ENCODE data around the gene GEMIN7.
A peak's percentile ranks its signal among the peaks of the same experiment; 100 is the strongest.
"Not testable (repeated sequence)": the region's sequence is repeated elsewhere in the genome, so short reads cannot be mapped to it uniquely, and the experiment has no call there.

Gene GEMIN7

GRCh38 chr19:45118106-45118505 is 39.0 kb downstream of the GEMIN7 start:
- peaks cover 16 to 21% of the 10 kb centered on the region in 2 donors for H3K4me1 ChIP-seq (ENCODE audit: control insufficient read depth in 2 of 2, insufficient read depth in 1 of 2, low read depth in 1 of 2, low read length in 2 of 2)
- H2AK5ac ChIP-seq (ENCODE audit: low read depth, low read length) = no peak overlapping the region
- H3K4ac ChIP-seq (ENCODE audit: low read length) = no peak overlapping the region
- H3K14ac ChIP-seq (ENCODE audit: low read length) = peak overlapping the region; percentile 38
- WGBS, 2 donors (ENCODE audit: extremely low coverage in 2 of 2, insufficient read length in 2 of 2, insufficient replicate concordance in 1 of 2) = no CpG with 5 or more reads among the region's 5 CpGs
- H3K79me1 ChIP-seq (ENCODE audit: low read depth, low read length) = peaks cover 41% of the 10 kb centered on the region
- H4K8ac ChIP-seq (ENCODE audit: low read depth, low read length) = no peak overlapping the region
- H3K9ac ChIP-seq (ENCODE audit: low read depth, low read length, poor library complexity) = no peak overlapping the region
- no peak for DNase-seq (ENCODE audit: low spot score)
- H3K36me3 ChIP-seq (replicated peaks in 1 of 2; ENCODE audit: control insufficient read depth in 2 of 2, insufficient read depth in 2 of 2, low read length in 2 of 2) = no peaks in the 10 kb centered on the region
- no peaks in the 10 kb centered on the region for H3K27me3 ChIP-seq (ENCODE audit: control insufficient read depth in 3 of 3, insufficient read depth in 3 of 3, low read depth in 1 of 3, low read length in 3 of 3)
- H3K4me3 ChIP-seq (ENCODE audit: low read length in 2 of 2) = no peak overlapping the region
- no peak overlapping the region for H3K18ac ChIP-seq (ENCODE audit: low read length)
- no peak overlapping the region for H4K91ac ChIP-seq (ENCODE audit: low read depth, low read length, poor library complexity)
- H2BK12ac ChIP-seq (ENCODE audit: low read length) = no peak overlapping the region
- H2BK120ac ChIP-seq (ENCODE audit: low read depth, low read length) = no peak overlapping the region
- no peak overlapping the region for H3K4me2 ChIP-seq (ENCODE audit: insufficient read depth, low read length, poor library complexity, severe bottlenecking)
- peaks cover 0 to 2% of the 10 kb centered on the region in 2 donors for H3K9me3 ChIP-seq (replicated peaks in 1 of 2; ENCODE audit: control insufficient read depth in 2 of 2, insufficient read depth in 1 of 2, low read depth in 1 of 2, low read length in 2 of 2)
- no peak overlapping the region for H3K23ac ChIP-seq (ENCODE audit: low read depth, low read length, poor library complexity)
- H3K27ac ChIP-seq (replicated peaks; ENCODE audit: low read length) = no peak overlapping the region
- H2AFZ ChIP-seq (ENCODE audit: low read length) = no peak overlapping the region
- H2BK15ac ChIP-seq (ENCODE audit: low read length) = no peak overlapping the region
- H2BK5ac ChIP-seq (ENCODE audit: low read length) = no peak overlapping the region

- not testable (repeated sequence) for DNase-seq (ENCODE audit: low spot score); H3K27ac ChIP-seq (replicated peaks; ENCODE audit: low read length)
- no CpG with 5 or more reads among the region's 18 CpGs for WGBS, 2 donors (ENCODE audit: extremely low coverage in 2 of 2, insufficient read length in 2 of 2, insufficient replicate concordance in 1 of 2)
Observed at GRCh38 chr19:45118591-45119355, 39.7 kb downstream of the GEMIN7 start.

GRCh38 chr19:45119582-45119981 is 40.5 kb downstream of the GEMIN7 start:
- H2BK15ac ChIP-seq (ENCODE audit: low read length) = no peak overlapping the region
- H3K4me2 ChIP-seq (ENCODE audit: insufficient read depth, low read length, poor library complexity, severe bottlenecking) = no peak overlapping the region
- no peak overlapping the region for H3K9ac ChIP-seq (ENCODE audit: low read depth, low read length, poor library complexity)
- H2BK12ac ChIP-seq (ENCODE audit: low read length) = no peak overlapping the region
- no peaks in the 10 kb centered on the region for H3K36me3 ChIP-seq (replicated peaks in 1 of 2; ENCODE audit: control insufficient read depth in 2 of 2, insufficient read depth in 2 of 2, low read length in 2 of 2)
- H3K4me1 ChIP-seq (ENCODE audit: control insufficient read depth in 2 of 2, insufficient read depth in 1 of 2, low read depth in 1 of 2, low read length in 2 of 2) = peaks cover 16% of the 10 kb centered on the region in 2 donors
- peaks cover 39% of the 10 kb centered on the region for H3K79me1 ChIP-seq (ENCODE audit: low read depth, low read length)
- H2BK5ac ChIP-seq (ENCODE audit: low read length) = no peak overlapping the region
- H3K4ac ChIP-seq (ENCODE audit: low read length) = no peak overlapping the region
- H3K18ac ChIP-seq (ENCODE audit: low read length) = no peak overlapping the region
- no CpG with 5 or more reads among the region's 6 CpGs for WGBS, 2 donors (ENCODE audit: extremely low coverage in 2 of 2, insufficient read length in 2 of 2, insufficient replicate concordance in 1 of 2)
- H3K27me3 ChIP-seq (ENCODE audit: control insufficient read depth in 3 of 3, insufficient read depth in 3 of 3, low read depth in 1 of 3, low read length in 3 of 3) = no peaks in the 10 kb centered on the region
- no peak overlapping the region for H4K91ac ChIP-seq (ENCODE audit: low read depth, low read length, poor library complexity)
- no peak overlapping the region for H3K14ac ChIP-seq (ENCODE audit: low read length)
- H2BK120ac ChIP-seq (ENCODE audit: low read depth, low read length) = no peak overlapping the region
- H3K23ac ChIP-seq (ENCODE audit: low read depth, low read length, poor library complexity) = no peak overlapping the region
- H4K8ac ChIP-seq (ENCODE audit: low read depth, low read length) = no peak overlapping the region
- no peak overlapping the region for H3K27ac ChIP-seq (replicated peaks; ENCODE audit: low read length)
- no peak overlapping the region for H2AK5ac ChIP-seq (ENCODE audit: low read depth, low read length)
- no peak overlapping the region for H3K4me3 ChIP-seq (ENCODE audit: low read length in 2 of 2)
- H2AFZ ChIP-seq (ENCODE audit: low read length) = no peak overlapping the region
- DNase-seq (ENCODE audit: low spot score) = no peak
- peaks cover 0 to 2% of the 10 kb centered on the region in 2 donors for H3K9me3 ChIP-seq (replicated peaks in 1 of 2; ENCODE audit: control insufficient read depth in 2 of 2, insufficient read depth in 1 of 2, low read depth in 1 of 2, low read length in 2 of 2)

More at GRCh38 chr19:45118591-45119355, 39.7 kb downstream of the GEMIN7 start:
- not testable (repeated sequence) for H4K8ac ChIP-seq (ENCODE audit: low read depth, low read length); H2BK15ac ChIP-seq (ENCODE audit: low read length); H2BK5ac ChIP-seq (ENCODE audit: low read length); H2AK5ac ChIP-seq (ENCODE audit: low read depth, low read length); H3K36me3 ChIP-seq (replicated peaks in 1 of 2; ENCODE audit: control insufficient read depth in 2 of 2, insufficient read depth in 2 of 2, low read length in 2 of 2); H3K4me2 ChIP-seq (ENCODE audit: insufficient read depth, low read length, poor library complexity, severe bottlenecking); H4K91ac ChIP-seq (ENCODE audit: low read depth, low read length, poor library complexity); H2BK120ac ChIP-seq (ENCODE audit: low read depth, low read length); H3K23ac ChIP-seq (ENCODE audit: low read depth, low read length, poor library complexity); H3K9ac ChIP-seq (ENCODE audit: low read depth, low read length, poor library complexity); H2BK12ac ChIP-seq (ENCODE audit: low read length); H3K27me3 ChIP-seq (ENCODE audit: control insufficient read depth in 3 of 3, insufficient read depth in 3 of 3, low read depth in 1 of 3, low read length in 3 of 3); H3K4me3 ChIP-seq (ENCODE audit: low read length in 2 of 2); H3K9me3 ChIP-seq (replicated peaks in 1 of 2; ENCODE audit: control insufficient read depth in 2 of 2, insufficient read depth in 1 of 2, low read depth in 1 of 2, low read length in 2 of 2); H3K18ac ChIP-seq (ENCODE audit: low read length); H2AFZ ChIP-seq (ENCODE audit: low read length); H3K4ac ChIP-seq (ENCODE audit: low read length); H3K14ac ChIP-seq (ENCODE audit: low read length)
- peaks cover 43% of the 10 kb centered on the region for H3K79me1 ChIP-seq (ENCODE audit: low read depth, low read length)
- peaks cover 16 to 17% of the 10 kb centered on the region in 2 donors for H3K4me1 ChIP-seq (ENCODE audit: control insufficient read depth in 2 of 2, insufficient read depth in 1 of 2, low read depth in 1 of 2, low read length in 2 of 2)

GRCh38 chr19:45121827-45122345 is 42.8 kb downstream of the GEMIN7 start:
- Histone ChIP-seq H3K79me1 (ENCODE audit: low read depth, low read length) (peaks cover 32% of the 10 kb centered on the region), H4K91ac (ENCODE audit: low read depth, low read length, poor library complexity) (no peak overlapping the region), H3K9me3 (replicated peaks in 1 of 2; ENCODE audit: control insufficient read depth in 2 of 2, insufficient read depth in 1 of 2, low read depth in 1 of 2, low read length in 2 of 2) (no peaks in the 10 kb centered on the region), H3K36me3 (replicated peaks in 1 of 2; ENCODE audit: control insufficient read depth in 2 of 2, insufficient read depth in 2 of 2, low read length in 2 of 2) (no peaks in the 10 kb centered on the region), H2AFZ (ENCODE audit: low read length) (no peak overlapping the region), H3K23ac (ENCODE audit: low read depth, low read length, poor library complexity) (no peak overlapping the region), H3K4me2 (ENCODE audit: insufficient read depth, low read length, poor library complexity, severe bottlenecking) (no peak overlapping the region), H2BK5ac (ENCODE audit: low read length) (peak overlapping the region; percentile 82), H2BK15ac (ENCODE audit: low read length) (no peak overlapping the region), H3K4me3 (ENCODE audit: low read length in 2 of 2) (no peak overlapping the region), H3K4ac (ENCODE audit: low read length) (no peak overlapping the region), H3K9ac (ENCODE audit: low read depth, low read length, poor library complexity) (peak overlapping the region; percentile 40), H2BK120ac (ENCODE audit: low read depth, low read length) (no peak overlapping the region), H3K27me3 (ENCODE audit: control insufficient read depth in 3 of 3, insufficient read depth in 3 of 3, low read depth in 1 of 3, low read length in 3 of 3) (no peaks in the 10 kb centered on the region), H3K18ac (ENCODE audit: low read length) (no peak overlapping the region), H3K27ac (replicated peaks; ENCODE audit: low read length) (no peak overlapping the region), H2AK5ac (ENCODE audit: low read depth, low read length) (no peak overlapping the region), H2BK12ac (ENCODE audit: low read length) (no peak overlapping the region), H4K8ac (ENCODE audit: low read depth, low read length) (no peak overlapping the region), H3K14ac (ENCODE audit: low read length) (no peak overlapping the region), H3K4me1 (ENCODE audit: control insufficient read depth in 2 of 2, insufficient read depth in 1 of 2, low read depth in 1 of 2, low read length in 2 of 2) (peaks cover 8 to 16% of the 10 kb centered on the region in 2 donors)
- WGBS, 2 donors (ENCODE audit: extremely low coverage in 2 of 2, insufficient read length in 2 of 2, insufficient replicate concordance in 1 of 2) = no CpG with 5 or more reads among the region's 11 CpGs
- no peak for DNase-seq (ENCODE audit: low spot score)

Measured in neuronal stem cell (in vitro differentiated cells).